Measurements from ENCODE around the gene SLC16A5. TPM values are rescaled to one million over a fixed set of nuclear protein-coding genes. Genes with fewer than 3 reads are reported as not detected.

SLC16A5 gene
- total RNA-seq, 1 donor, result 2.8 TPM

GRCh38 chr17:75060434-75061054, 27.2 kb upstream of the SLC16A5 start:
- TF ChIP-seq, protein P1, sequence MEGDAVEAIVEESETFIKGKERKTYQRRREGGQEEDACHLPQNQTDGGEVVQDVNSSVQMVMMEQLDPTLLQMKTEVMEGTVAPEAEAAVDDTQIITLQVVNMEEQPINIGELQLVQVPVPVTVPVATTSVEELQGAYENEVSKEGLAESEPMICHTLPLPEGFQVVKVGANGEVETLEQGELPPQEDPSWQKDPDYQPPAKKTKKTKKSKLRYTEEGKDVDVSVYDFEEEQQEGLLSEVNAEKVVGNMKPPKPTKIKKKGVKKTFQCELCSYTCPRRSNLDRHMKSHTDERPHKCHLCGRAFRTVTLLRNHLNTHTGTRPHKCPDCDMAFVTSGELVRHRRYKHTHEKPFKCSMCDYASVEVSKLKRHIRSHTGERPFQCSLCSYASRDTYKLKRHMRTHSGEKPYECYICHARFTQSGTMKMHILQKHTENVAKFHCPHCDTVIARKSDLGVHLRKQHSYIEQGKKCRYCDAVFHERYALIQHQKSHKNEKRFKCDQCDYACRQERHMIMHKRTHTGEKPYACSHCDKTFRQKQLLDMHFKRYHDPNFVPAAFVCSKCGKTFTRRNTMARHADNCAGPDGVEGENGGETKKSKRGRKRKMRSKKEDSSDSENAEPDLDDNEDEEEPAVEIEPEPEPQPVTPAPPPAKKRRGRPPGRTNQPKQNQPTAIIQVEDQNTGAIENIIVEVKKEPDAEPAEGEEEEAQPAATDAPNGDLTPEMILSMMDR (IDR thresholded peaks at IDR 0.05; ENCODE audit: insufficient read depth, low read length), result no peak
- DNase-seq (ENCODE audit: low read depth), result no peak
- no peak overlapping the region for H3K4me3 ChIP-seq (ENCODE audit: low read depth, low read length)

DNA sequence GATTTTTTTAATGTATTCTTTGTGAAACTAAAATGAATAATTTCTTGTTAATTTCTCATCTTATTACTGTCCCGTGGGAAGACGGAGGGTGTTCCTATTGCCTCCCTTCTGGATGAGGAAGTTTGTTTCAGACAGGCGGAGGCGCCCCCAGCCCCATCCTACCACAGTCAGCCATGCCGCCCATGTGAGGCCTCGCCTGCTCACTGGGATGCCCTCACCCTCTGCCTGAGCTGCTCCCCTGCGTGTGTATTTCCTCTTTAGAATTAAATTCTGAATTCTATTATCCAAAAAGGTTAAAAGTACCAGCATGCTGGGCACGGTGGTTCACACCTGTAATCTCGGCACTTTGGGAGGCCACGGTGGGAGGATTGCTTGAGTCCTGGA, 26.7 kb upstream of the SLC16A5 start:
- TF ChIP-seq, protein P1 (IDR thresholded peaks at IDR 0.05; ENCODE audit: insufficient read depth, low read length), result no peak
- no peak for DNase-seq (ENCODE audit: low read depth)
- H3K4me3 ChIP-seq (ENCODE audit: low read depth, low read length), result no peak overlapping the region

DNA sequence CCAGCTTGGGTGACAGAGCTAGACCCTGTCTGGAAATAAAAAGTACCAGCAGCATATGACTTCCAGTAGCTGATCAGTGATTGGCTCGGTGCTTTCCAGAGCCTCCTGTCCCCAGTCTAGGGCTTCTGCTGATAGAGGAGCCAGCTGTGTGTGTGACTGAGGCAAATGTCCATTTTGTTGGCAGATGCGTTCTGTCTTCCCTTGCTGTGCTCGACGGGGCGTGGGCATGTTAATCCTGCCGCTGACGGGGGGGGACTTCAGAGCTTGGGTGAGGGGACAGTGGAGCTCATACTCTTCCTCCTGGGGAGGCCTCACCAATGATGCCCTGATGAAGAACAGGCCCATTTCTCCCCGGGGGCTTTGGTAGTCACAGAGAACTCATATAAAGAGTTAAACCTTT, 26.1 kb upstream of the SLC16A5 start:
- no peak for DNase-seq (ENCODE audit: low read depth)
- no peak overlapping the region for H3K4me3 ChIP-seq (ENCODE audit: low read depth, low read length)
- TF ChIP-seq, protein P1 (IDR thresholded peaks at IDR 0.05; ENCODE audit: insufficient read depth, low read length), result no peak

- H3K4me3 ChIP-seq (ENCODE audit: low read depth, low read length), result no peak overlapping the region
- TF ChIP-seq, protein P1 (IDR thresholded peaks at IDR 0.05; ENCODE audit: insufficient read depth, low read length), result no peak
- no peak for DNase-seq (ENCODE audit: low read depth)
These were observed 24.6 kb upstream of the SLC16A5 start for GRCh38 chr17:75063201-75063600.

- H3K4me3 ChIP-seq (ENCODE audit: low read depth, low read length), result no peak overlapping the region
- DNase-seq (ENCODE audit: low read depth), result no peak
- TF ChIP-seq, protein P1 (IDR thresholded peaks at IDR 0.05; ENCODE audit: insufficient read depth, low read length), result no peak
These were observed 24.1 kb upstream of the SLC16A5 start for GRCh38 chr17:75063626-75064025.

- no peak overlapping the region for H3K4me3 ChIP-seq (ENCODE audit: low read depth, low read length)
- TF ChIP-seq, protein P1 (IDR thresholded peaks at IDR 0.05; ENCODE audit: insufficient read depth, low read length), result no peak
- DNase-seq (ENCODE audit: low read depth), result no peak
These were observed 23.7 kb upstream of the SLC16A5 start for GRCh38 chr17:75064040-75064439.

DNA sequence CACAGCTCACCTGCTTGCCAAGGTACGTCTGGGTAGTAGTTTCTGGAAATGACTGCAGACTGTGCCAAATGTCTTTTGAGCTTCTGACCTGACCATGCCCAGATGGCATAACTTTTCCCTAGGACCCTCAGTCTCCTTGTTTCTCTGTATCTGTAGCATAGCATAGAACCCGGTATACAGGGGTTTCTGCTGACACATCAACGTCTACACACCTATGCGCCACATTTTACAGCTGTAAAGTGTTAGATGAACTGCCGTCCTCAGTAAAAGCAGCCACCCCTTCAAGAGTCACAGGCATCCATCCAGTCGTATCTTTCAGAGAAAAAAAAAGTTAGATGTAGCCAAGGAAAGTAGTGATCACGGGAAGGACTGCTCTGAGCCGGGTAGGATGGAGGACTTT, 23.3 kb upstream of the SLC16A5 start:
- TF ChIP-seq, protein P1 (IDR thresholded peaks at IDR 0.05; ENCODE audit: insufficient read depth, low read length), result no peak
- no peak overlapping the region for H3K4me3 ChIP-seq (ENCODE audit: low read depth, low read length)
- no peak for DNase-seq (ENCODE audit: low read depth)

Measured in fibroblast of the aortic adventitia (primary cell).